ENCODE results near the gene SST. TPM values are rescaled to one million over a fixed set of nuclear protein-coding genes. Genes with fewer than 3 reads are reported as not detected.

Gene SST
- total RNA-seq, 1 donor from 2014 or later: not detected

DNA sequence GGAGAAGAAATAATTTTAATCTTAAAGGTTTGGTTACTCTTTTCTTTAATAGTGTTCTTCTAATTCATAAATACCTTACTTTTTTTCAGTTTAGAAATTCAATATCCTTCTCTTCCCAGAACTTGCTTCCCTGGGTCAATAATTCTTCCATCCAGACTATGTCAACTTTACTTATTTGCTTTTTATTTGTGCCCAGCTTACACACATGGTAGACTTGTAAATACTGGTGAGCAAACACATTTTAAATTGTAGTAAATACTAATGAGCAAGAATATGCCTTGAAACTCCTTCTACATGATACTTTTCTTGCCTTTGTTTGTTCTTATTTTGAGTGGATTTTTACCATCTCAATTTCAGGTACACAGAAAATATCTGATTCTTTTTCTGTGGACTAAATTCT is 33.7 kb downstream of the SST start:
- no peak for DNase-seq (ENCODE audit: extremely low read depth, low read depth, low spot score)

- no peak for DNase-seq (ENCODE audit: extremely low read depth, low read depth, low spot score)
Measured at GRCh38 chr3:187630404-187630803, 39.8 kb downstream of the SST start.

DNA sequence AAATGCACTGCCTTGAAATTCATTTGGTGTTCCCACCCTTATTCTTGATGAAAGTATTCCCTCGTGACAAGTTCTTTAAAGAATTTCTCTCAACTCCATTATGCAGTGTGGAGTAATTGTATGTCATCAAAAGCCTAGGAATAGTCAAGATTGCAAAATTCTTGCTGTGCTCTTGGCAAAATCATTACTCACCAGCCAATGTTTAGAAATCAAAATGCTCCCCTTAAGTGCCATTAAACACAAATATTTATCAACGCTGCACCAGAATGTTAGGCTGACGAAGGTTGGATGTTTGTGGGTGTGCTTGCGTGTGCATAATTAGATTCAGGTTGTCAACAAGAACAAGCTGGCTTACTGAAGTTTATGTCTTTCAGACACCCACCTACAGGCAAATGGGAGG is 40.5 kb downstream of the SST start:
- DNase-seq (ENCODE audit: extremely low read depth, low read depth, low spot score): no peak

DNA sequence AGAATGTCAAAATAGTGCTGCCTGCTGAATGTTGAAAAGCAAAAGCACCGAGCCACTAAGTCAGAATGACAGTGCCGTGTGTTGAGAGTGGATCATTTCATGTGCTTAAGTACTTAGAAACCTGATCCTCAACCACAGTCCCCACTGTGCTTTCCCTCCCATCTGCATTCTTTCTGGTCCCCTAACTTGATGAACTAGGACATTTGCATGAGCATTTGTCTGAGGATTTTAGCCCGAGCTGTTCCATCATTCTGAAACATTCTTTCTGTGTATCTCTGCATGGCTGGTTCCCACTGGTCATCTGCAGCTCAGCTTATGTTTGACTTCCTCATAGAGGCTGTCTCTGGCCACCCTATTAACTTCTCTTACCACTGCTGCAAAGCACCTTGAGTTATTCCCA is 42.0 kb downstream of the SST start:
- no peak for DNase-seq (ENCODE audit: extremely low read depth, low read depth, low spot score)

DNA sequence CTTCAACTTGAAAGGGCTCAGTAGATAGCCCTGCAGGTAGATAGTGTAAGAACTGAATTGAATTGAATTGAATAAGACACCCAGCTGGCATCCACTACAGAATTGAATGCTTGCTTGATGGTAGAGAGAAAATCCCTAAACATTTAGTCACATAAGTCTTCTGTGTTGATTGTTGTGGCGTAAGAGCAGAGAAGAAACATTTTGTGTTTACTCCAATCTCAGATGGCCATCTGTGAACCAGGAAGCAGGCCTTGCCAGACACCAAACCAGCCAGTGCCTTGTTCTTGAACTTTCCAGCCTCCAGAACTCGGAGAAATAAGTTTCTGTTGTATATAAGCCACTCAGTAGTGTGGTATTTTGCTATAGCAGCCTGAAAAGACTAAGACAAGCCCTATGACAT is 43.6 kb downstream of the SST start:
- DNase-seq (ENCODE audit: extremely low read depth, low read depth, low spot score): no peak

GRCh38 chr3:187624588-187624987 is 45.6 kb downstream of the SST start:
- no peak for DNase-seq (ENCODE audit: extremely low read depth, low read depth, low spot score)

- no peak for DNase-seq (ENCODE audit: extremely low read depth, low read depth, low spot score)
Measured at GRCh38 chr3:187623285-187623814, 46.8 kb downstream of the SST start.

DNA sequence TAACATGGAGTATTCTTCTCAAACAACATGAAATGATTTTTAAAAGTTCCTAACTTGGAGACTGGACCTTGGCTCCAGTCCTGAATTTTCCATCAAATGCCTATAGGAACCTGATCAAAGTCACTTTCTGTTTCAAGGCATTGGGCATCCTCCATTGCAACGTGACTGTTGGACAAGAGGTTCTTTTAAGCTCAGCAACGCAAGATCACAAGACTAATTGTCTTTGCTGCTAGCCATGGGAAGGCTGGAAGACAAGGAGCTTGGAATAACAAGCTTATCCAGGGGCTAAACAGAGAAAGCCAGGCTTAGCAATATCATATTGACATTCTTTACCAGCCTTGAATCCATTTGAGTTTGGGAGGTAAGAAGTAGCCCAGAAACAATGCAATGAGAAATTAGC is 48.3 kb downstream of the SST start:
- DNase-seq (ENCODE audit: extremely low read depth, low read depth, low spot score): no peak

- DNase-seq (ENCODE audit: extremely low read depth, low read depth, low spot score): no peak
Measured at GRCh38 chr3:187619461-187619860, 50.7 kb downstream of the SST start.

Other genes with a start within 250 kb of the SST start
- gene RTP2, start 32.2 kb upstream of the SST start, total RNA-seq: not detected in 2 replicates
- 11.2 and 14.1 TPM in 2 replicates for gene BCL6, start 75.1 kb upstream of the SST start, total RNA-seq

Data from glomerular endothelial cell (primary cell).